Activated naive CD8-positive, alpha-beta T cell treated with anti-CD3 and anti-CD28 coated beads, Interleukin-2, amount 50 U/mL, for 16 hours (primary cell): Measurements from ENCODE around the gene PCYT1A.
"Not testable (repeated sequence)": the region's sequence is repeated elsewhere in the genome, so short reads cannot be mapped to it uniquely, and the experiment has no call there.

Source experiments
- DNase-seq: peaks from one replicate; pipeline ENCODE4 v3.0.0-alpha.2; 2020; ENCODE audit warnings: low read depth, low spot score

The PCYT1A gene

GRCh38 chr3:196287090-196287439 is 461 bp downstream of the PCYT1A start:
- no peak for DNase-seq

- DNase-seq, result no peak
Measured at GRCh38 chr3:196284396-196284795, 3.1 kb downstream of the PCYT1A start.

GRCh38 chr3:196281962-196282361 is 5.6 kb downstream of the PCYT1A start:
- no peak for DNase-seq

GRCh38 chr3:196280689-196281440 is 6.7 kb downstream of the PCYT1A start:
- no peak for DNase-seq

- DNase-seq, result no peak
Measured at GRCh38 chr3:196275126-196275525, 12.4 kb downstream of the PCYT1A start.

GRCh38 chr3:196274585-196274984 is 12.9 kb downstream of the PCYT1A start:
- DNase-seq, result peak; percentile 24

GRCh38 chr3:196273655-196274054 is 13.9 kb downstream of the PCYT1A start:
- DNase-seq, result no peak

GRCh38 chr3:196272826-196273225 is 14.7 kb downstream of the PCYT1A start:
- no peak for DNase-seq

GRCh38 chr3:196270499-196270898 is 17.0 kb downstream of the PCYT1A start:
- DNase-seq, result no peak

- no peak for DNase-seq
Measured at GRCh38 chr3:196268284-196269163, 19.0 kb downstream of the PCYT1A start.

- no peak for DNase-seq
Measured at GRCh38 chr3:196263819-196264218, 23.7 kb downstream of the PCYT1A start.

- no peak for DNase-seq
Measured at GRCh38 chr3:196260784-196261183, 26.7 kb downstream of the PCYT1A start.

- DNase-seq, result no peak
Measured at GRCh38 chr3:196255776-196256175, 31.8 kb downstream of the PCYT1A start.

GRCh38 chr3:196254376-196255283 is 32.9 kb downstream of the PCYT1A start:
- no peak for DNase-seq

GRCh38 chr3:196251918-196252317 is 35.6 kb downstream of the PCYT1A start:
- no peak for DNase-seq

- no peak for DNase-seq
Measured at GRCh38 chr3:196246612-196247308, 40.8 kb downstream of the PCYT1A start.

GRCh38 chr3:196244166-196244565 is 43.4 kb downstream of the PCYT1A start:
- not testable (repeated sequence) for DNase-seq

- no peak for DNase-seq
Measured at GRCh38 chr3:196241704-196242103, 45.8 kb downstream of the PCYT1A start.

- no peak for DNase-seq
Measured at GRCh38 chr3:196240424-196240823, 47.1 kb downstream of the PCYT1A start.

- no peak for DNase-seq
Measured at GRCh38 chr3:196238612-196239560, 48.6 kb downstream of the PCYT1A start.
